SH-SY5Y (cell line): ENCODE measurements around the gene KCNQ5.

Source experiments
- GATA2 ChIP-seq: IDR thresholded peaks from 2 replicates; pipeline ENCODE4 v1.6.1; 2011; ENCODE audit warnings: mild to moderate bottlenecking, low read depth, low read length
- GATA3 ChIP-seq: IDR thresholded peaks from 2 replicates; pipeline ENCODE4 v1.6.1; 2011; ENCODE audit warnings: low read depth, mild to moderate bottlenecking, low read length, moderate library complexity

- no peak for TF ChIP-seq GATA2
- TF ChIP-seq GATA3, result no peak
Observed at GRCh38 chr6:72626126-72626525, 4.3 kb downstream of the KCNQ5 start.
